Measurements from ENCODE around the gene IPO5. TPM values are rescaled to one million over a fixed set of nuclear protein-coding genes. Genes with fewer than 3 reads are reported as not detected.
"Not testable (repeated sequence)": the region's sequence is repeated elsewhere in the genome, so short reads cannot be mapped to it uniquely, and the experiment has no call there.

IPO5 gene
- total and polyA plus RNA-seq, 2 experiments from 2014 or later, result 55.5 to 119 TPM

- H3K27me3 ChIP-seq, result no peaks in the 10 kb centered on the region
- no peak for DNase-seq (ENCODE audit: low read depth in 1 of 2, low spot score in 1 of 2)
- H3K9me3 ChIP-seq (ENCODE audit: low read depth), result no peaks in the 10 kb centered on the region
- no peak overlapping the region for H3K27ac ChIP-seq
- no peaks in the 10 kb centered on the region for H3K4me1 ChIP-seq (ENCODE audit: low read depth)
- TF ChIP-seq, protein P1, sequence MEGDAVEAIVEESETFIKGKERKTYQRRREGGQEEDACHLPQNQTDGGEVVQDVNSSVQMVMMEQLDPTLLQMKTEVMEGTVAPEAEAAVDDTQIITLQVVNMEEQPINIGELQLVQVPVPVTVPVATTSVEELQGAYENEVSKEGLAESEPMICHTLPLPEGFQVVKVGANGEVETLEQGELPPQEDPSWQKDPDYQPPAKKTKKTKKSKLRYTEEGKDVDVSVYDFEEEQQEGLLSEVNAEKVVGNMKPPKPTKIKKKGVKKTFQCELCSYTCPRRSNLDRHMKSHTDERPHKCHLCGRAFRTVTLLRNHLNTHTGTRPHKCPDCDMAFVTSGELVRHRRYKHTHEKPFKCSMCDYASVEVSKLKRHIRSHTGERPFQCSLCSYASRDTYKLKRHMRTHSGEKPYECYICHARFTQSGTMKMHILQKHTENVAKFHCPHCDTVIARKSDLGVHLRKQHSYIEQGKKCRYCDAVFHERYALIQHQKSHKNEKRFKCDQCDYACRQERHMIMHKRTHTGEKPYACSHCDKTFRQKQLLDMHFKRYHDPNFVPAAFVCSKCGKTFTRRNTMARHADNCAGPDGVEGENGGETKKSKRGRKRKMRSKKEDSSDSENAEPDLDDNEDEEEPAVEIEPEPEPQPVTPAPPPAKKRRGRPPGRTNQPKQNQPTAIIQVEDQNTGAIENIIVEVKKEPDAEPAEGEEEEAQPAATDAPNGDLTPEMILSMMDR (IDR thresholded peaks at IDR 0.05; ENCODE audit: low read depth, low read length), result no peak
- peaks cover 17% of the 10 kb centered on the region for H3K36me3 ChIP-seq
- no peak overlapping the region for H3K4me3 ChIP-seq
These were observed 72.1 kb downstream of the IPO5 start for GRCh38 chr13:98025480-98026025.

GRCh38 chr13:98026457-98026857 is 73.0 kb downstream of the IPO5 start:
- Histone ChIP-seq H3K36me3 (peaks cover 10% of the 10 kb centered on the region), H3K27ac (no peak overlapping the region), H3K4me3 (no peak overlapping the region), H3K4me1 (ENCODE audit: low read depth) (no peaks in the 10 kb centered on the region), H3K27me3 (no peaks in the 10 kb centered on the region), H3K9me3 (ENCODE audit: low read depth) (no peaks in the 10 kb centered on the region)
- peak in 1 of 2 donors; percentile 30 for DNase-seq (ENCODE audit: low read depth in 1 of 2, low spot score in 1 of 2)
- TF ChIP-seq, protein P1 (IDR thresholded peaks at IDR 0.05; ENCODE audit: low read depth, low read length), result no peak

DNA sequence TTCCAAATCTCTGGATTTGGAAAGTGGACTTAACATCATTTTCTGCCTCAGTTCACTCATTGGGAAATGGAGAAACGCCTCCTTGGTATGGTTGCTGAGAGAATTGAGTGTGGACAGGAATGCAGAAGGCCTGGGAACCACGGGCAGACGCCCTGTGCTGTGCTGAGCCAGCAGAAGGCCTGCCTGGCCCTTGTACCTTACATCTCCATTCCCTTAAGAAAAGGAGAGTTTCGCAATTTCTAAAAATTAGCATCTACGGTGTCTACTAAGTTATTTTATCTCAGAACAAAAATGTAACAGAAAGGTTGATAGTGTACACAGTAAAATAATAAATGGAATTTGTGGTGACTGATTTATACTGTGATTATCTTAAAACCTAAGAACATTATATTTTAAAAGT is 78.7 kb downstream of the IPO5 start:
- Histone ChIP-seq H3K9me3 (ENCODE audit: low read depth) (no peaks in the 10 kb centered on the region), H3K27me3 (no peaks in the 10 kb centered on the region), H3K4me3 (no peak overlapping the region), H3K36me3 (no peaks in the 10 kb centered on the region), H3K27ac (no peak overlapping the region), H3K4me1 (ENCODE audit: low read depth) (no peaks in the 10 kb centered on the region)
- TF ChIP-seq, protein P1 (IDR thresholded peaks at IDR 0.05; ENCODE audit: low read depth, low read length), result no peak
- no peak for DNase-seq (ENCODE audit: low read depth in 1 of 2, low spot score in 1 of 2)

DNA sequence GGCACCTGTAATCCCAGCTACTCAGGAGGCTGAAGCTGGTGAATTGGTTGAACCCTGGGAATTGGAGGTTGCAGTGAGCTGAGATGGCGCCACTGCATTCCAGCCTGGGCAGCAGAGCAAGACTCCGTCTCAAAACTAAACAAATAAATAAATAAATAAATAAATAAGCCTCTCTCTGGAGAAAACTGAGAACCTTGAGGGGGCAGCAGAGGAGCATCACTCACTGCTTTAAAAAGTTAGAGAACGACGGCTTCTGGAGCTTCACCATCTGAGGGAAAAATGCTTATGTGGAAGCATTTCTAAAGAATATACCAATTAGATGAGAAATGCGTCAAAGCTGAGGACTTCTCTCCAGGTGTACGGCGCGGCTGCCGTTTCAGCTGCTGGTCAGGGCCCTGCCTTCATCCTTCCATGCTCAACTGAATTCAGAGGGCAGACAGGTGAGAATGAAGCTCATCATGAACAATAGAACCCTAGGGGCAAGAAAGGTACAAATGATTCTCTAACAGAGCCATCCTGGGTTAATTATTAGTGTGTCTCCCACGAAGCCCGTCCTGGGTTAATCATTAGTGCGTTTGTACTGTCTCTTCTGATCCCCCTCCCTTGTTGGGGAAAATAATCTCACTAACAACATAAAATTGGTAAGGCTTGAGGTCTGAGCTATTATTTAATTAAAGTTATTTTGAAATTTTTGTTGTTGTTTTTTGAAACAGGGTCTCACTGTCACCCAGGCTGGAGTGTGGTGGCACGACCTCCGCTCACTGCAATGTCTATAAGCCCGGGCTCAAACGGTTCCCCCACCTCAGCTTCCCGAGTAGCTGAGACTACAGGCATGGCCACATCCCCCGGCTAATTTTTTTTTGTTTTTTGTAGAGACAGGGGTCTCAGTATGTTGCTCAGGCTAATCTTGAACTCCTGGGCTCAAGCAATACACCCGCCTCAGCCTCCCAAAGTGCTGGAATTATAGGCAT is 80.1 kb downstream of the IPO5 start:
- Histone ChIP-seq H3K27me3 (no peaks in the 10 kb centered on the region), H3K9me3 (ENCODE audit: low read depth) (no peaks in the 10 kb centered on the region), H3K36me3 (no peaks in the 10 kb centered on the region), H3K4me3 (no peak overlapping the region), H3K27ac (no peak overlapping the region), H3K4me1 (ENCODE audit: low read depth) (no peaks in the 10 kb centered on the region)
- TF ChIP-seq, protein P1 (IDR thresholded peaks at IDR 0.05; ENCODE audit: low read depth, low read length), result peak; percentile 49
- DNase-seq (ENCODE audit: low read depth in 1 of 2, low spot score in 1 of 2), result peak; percentile 48 to 69

GRCh38 chr13:98035373-98035772 is 81.9 kb downstream of the IPO5 start:
- TF ChIP-seq, protein P1 (IDR thresholded peaks at IDR 0.05; ENCODE audit: low read depth, low read length), result no peak

GRCh38 chr13:98036564-98037302 is 83.3 kb downstream of the IPO5 start:
- not testable (repeated sequence) for DNase-seq (ENCODE audit: low read depth in 1 of 2, low spot score in 1 of 2); H3K27ac ChIP-seq; H3K9me3 ChIP-seq (ENCODE audit: low read depth); H3K4me3 ChIP-seq; H3K4me1 ChIP-seq (ENCODE audit: low read depth); H3K36me3 ChIP-seq; H3K27me3 ChIP-seq

More at GRCh38 chr13:98035373-98035772, 81.9 kb downstream of the IPO5 start:
- H3K4me3 ChIP-seq, result no peak overlapping the region
- H3K4me1 ChIP-seq (ENCODE audit: low read depth), result no peaks in the 10 kb centered on the region
- no peaks in the 10 kb centered on the region for H3K9me3 ChIP-seq (ENCODE audit: low read depth)
- no peaks in the 10 kb centered on the region for H3K27me3 ChIP-seq
- no peak for DNase-seq (ENCODE audit: low read depth in 1 of 2, low spot score in 1 of 2)
- no peaks in the 10 kb centered on the region for H3K36me3 ChIP-seq
- no peak overlapping the region for H3K27ac ChIP-seq

Data from cardiac muscle cell (in vitro differentiated cells and primary cell).